NCI-H69 (cell line): ENCODE measurements around the gene MEIOB.
"Not testable (repeated sequence)": the region's sequence is repeated elsewhere in the genome, so short reads cannot be mapped to it uniquely, and the experiment has no call there.

Experiments
- DNase-seq: peaks from one replicate; lab custom pipeline; 2025; lab: John Stamatoyannopoulos, UW

Gene MEIOB

GRCh38 chr16:1871974-1872635, at the start of gene MEIOB:
Gene MEIOB, minus strand, starts transcription at chr16:1872164. Its CDS starts 3,989 bp downstream, at chr16:1868175.
- DNase-seq = peak; percentile 55

GRCh38 chr16:1920727-1921171, 48.8 kb upstream of the MEIOB start:
- DNase-seq = peak; percentile 41

GRCh38 chr16:1920122-1920521, 48.2 kb upstream of the MEIOB start:
- DNase-seq = not testable (repeated sequence)

- no peak for DNase-seq
Measured at GRCh38 chr16:1919327-1919998, 47.5 kb upstream of the MEIOB start.

GRCh38 chr16:1918351-1919326, 46.7 kb upstream of the MEIOB start, which contains the start of gene HS3ST6:
Gene HS3ST6, minus strand, starts transcription at chr16:1918415. Its CDS starts 92 bp downstream, at chr16:1918323.
- DNase-seq = peak; percentile 44

GRCh38 chr16:1917665-1918350, 45.8 kb upstream of the MEIOB start:
- DNase-seq = peak; percentile 31

- DNase-seq = no peak
Measured at GRCh38 chr16:1917056-1917664, 45.2 kb upstream of the MEIOB start.

GRCh38 chr16:1916640-1916990, 44.7 kb upstream of the MEIOB start:
- no peak for DNase-seq

- no peak for DNase-seq
Measured at GRCh38 chr16:1915732-1916639, 44.0 kb upstream of the MEIOB start.

- DNase-seq = no peak
Measured at GRCh38 chr16:1914988-1915387, 43.0 kb upstream of the MEIOB start.

- DNase-seq = no peak
Measured at GRCh38 chr16:1914084-1914608, 42.2 kb upstream of the MEIOB start.

GRCh38 chr16:1913327-1914083, 41.5 kb upstream of the MEIOB start:
- peak; percentile 89 for DNase-seq

- no peak for DNase-seq
Measured at GRCh38 chr16:1912215-1912543, 40.2 kb upstream of the MEIOB start.

- no peak for DNase-seq
Measured at GRCh38 chr16:1911467-1912214, 39.7 kb upstream of the MEIOB start.

GRCh38 chr16:1909561-1910231, 37.7 kb upstream of the MEIOB start:
- DNase-seq = peak; percentile 86

GRCh38 chr16:1908983-1909382, 37.0 kb upstream of the MEIOB start:
- no peak for DNase-seq

- DNase-seq = peak; percentile 56
Measured at GRCh38 chr16:1908184-1908583, 36.2 kb upstream of the MEIOB start.

- no peak for DNase-seq
Measured at GRCh38 chr16:1907226-1907860, 35.4 kb upstream of the MEIOB start.
